HUES48 (cell line): Measurements from ENCODE around the gene ERV3-1.

Experiments used
- H3K27ac ChIP-seq: one replicate; pipeline ENCODE4 v1.7.0; 2013; ENCODE audit warnings: low read depth, low read length, inconsistent platforms
- H3K27me3 ChIP-seq: 2 replicates; pipeline ENCODE4 v1.6.1; 2013; ENCODE audit warnings: mild to moderate bottlenecking, low read length; ENCODE audit not compliant: control insufficient read depth, insufficient read depth
- H3K36me3 ChIP-seq: 2 replicates; pipeline ENCODE4 v1.6.1; 2013; ENCODE audit warnings: low read length; ENCODE audit not compliant: control insufficient read depth, insufficient read depth
- H3K4me1 ChIP-seq: 2 replicates; pipeline ENCODE4 v1.6.1; 2013; ENCODE audit warnings: mild to moderate bottlenecking, low read length; ENCODE audit not compliant: control insufficient read depth, insufficient read depth
- H3K4me3 ChIP-seq: 2 replicates; pipeline ENCODE4 v1.5.1; 2013; ENCODE audit warnings: mild to moderate bottlenecking, low read depth, low read length
- H3K9ac ChIP-seq: 2 replicates; pipeline ENCODE4 v1.6.1; 2013; ENCODE audit warnings: mild to moderate bottlenecking, low read depth, low read length, moderate library complexity
- H3K9me3 ChIP-seq: 2 replicates; pipeline ENCODE4 v1.6.1; 2013; ENCODE audit warnings: low read length; ENCODE audit not compliant: control insufficient read depth, insufficient read depth

ERV3-1 gene

GRCh38 chr7:64999165-65000004 is 7.1 kb downstream of the ERV3-1 start:
- peaks cover 28% of the 10 kb centered on the region for H3K9me3 ChIP-seq
- H3K27ac ChIP-seq = peak overlapping the region; percentile 62
- no peak overlapping the region for H3K9ac ChIP-seq
- no peak overlapping the region for H3K4me3 ChIP-seq
- H3K36me3 ChIP-seq = peaks cover 17% of the 10 kb centered on the region; the same call in 1 of the 2 replicates
- 0 out of 2 replicates have a peak, but pooled peaks cover 2% of the 10 kb centered on the region for H3K4me1 ChIP-seq
- H3K27me3 ChIP-seq = no peaks in the 10 kb centered on the region

DNA sequence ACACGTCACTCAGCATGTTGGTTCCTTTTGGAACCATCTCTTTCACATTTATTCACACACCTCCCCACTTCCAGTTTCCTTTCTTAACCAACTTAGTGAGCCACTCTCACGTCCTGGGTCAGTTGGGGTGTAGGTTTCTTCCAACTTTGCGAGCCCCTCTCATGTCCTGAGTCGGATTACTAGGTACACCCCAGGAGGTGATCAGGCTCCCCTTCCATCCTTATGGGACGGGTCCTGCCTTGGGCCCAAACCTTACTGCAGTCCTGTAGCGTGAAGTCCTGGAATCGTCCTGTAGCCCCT is 7.7 kb downstream of the ERV3-1 start:
- Histone ChIP-seq H3K4me1 (0 out of 2 replicates have a peak, but pooled peaks cover 2% of the 10 kb centered on the region), H3K4me3 (no peak overlapping the region), H3K36me3 (peaks cover 16% of the 10 kb centered on the region; the same call in 1 of the 2 replicates), H3K9me3 (peaks cover 32% of the 10 kb centered on the region), H3K27me3 (no peaks in the 10 kb centered on the region), H3K9ac (no peak overlapping the region), H3K27ac (peak overlapping the region; percentile 62)

GRCh38 chr7:64997927-64998391 is 8.5 kb downstream of the ERV3-1 start:
- H3K9me3 ChIP-seq = peaks cover 40% of the 10 kb centered on the region
- peaks cover 17% of the 10 kb centered on the region; the same call in 1 of the 2 replicates for H3K36me3 ChIP-seq
- H3K9ac ChIP-seq = no peak overlapping the region
- 0 out of 2 replicates have a peak, but pooled peaks cover 2% of the 10 kb centered on the region for H3K4me1 ChIP-seq
- no peak overlapping the region for H3K27ac ChIP-seq
- no peaks in the 10 kb centered on the region for H3K27me3 ChIP-seq
- no peak overlapping the region for H3K4me3 ChIP-seq

DNA sequence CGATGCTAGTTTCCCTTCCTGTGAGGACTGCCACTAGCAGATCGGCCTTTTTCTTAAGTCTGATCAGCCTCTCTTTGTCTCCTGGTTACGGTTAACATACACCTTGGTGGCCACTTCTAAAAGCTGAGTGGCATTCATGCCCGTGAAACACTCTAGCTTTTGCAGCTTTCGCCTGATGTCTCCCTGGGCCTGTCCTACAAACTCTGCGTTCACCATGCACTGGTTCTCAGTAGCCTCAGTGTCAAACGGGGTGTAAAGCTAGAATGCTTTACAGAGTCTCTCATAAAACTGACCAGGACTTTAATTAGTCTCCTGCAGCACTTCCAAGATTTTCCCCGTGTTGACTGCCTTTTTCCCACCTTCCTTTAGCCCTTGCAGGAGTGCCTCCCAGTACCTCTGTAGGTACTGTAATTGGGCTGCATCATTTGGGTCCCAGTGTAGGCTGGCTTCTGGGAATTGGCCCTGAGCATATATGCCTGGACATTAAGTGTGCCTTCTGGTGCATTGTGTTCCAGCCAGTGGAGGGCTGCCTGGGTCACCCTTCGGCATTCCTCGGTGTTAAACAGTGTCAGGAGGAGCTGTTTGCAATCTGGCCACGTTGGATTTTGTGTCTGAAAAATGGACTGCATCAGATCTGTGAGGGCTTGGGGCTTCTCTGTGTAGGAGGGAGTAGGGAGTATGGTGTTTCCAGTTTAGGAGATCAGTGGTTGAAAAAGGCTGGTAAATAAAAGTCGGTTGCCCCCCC is 9.2 kb downstream of the ERV3-1 start:
- peaks cover 46% of the 10 kb centered on the region for H3K9me3 ChIP-seq
- no peak overlapping the region for H3K9ac ChIP-seq
- H3K4me3 ChIP-seq = no peak overlapping the region
- 0 out of 2 replicates have a peak, but pooled peaks cover 2% of the 10 kb centered on the region for H3K4me1 ChIP-seq
- no peaks in the 10 kb centered on the region for H3K27me3 ChIP-seq
- H3K27ac ChIP-seq = no peak overlapping the region
- peaks cover 15% of the 10 kb centered on the region; the same call in 1 of the 2 replicates for H3K36me3 ChIP-seq

DNA sequence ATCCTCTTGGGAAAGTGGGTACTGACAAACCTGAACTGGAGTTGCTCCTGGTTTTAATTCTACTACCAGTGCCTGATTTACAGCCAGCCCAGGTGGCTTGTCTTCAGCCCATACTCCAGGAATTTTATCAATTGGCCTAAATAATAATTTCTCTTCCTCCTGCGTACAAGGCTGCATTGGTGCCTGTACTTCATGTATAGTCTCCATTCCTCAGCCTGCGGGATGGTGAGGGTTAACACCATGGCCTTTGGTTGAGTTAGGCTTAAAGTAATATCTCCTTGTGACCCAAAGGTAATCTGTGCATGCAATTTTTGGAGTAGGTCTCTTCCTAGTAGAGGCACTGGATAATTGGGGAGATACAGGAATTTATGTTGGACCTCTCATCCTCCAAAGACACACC is 10.2 kb downstream of the ERV3-1 start:
- Histone ChIP-seq H3K4me3 (no peak overlapping the region), H3K9me3 (peaks cover 54% of the 10 kb centered on the region), H3K36me3 (peaks cover 12% of the 10 kb centered on the region; the same call in 1 of the 2 replicates), H3K9ac (no peak overlapping the region), H3K4me1 (0 out of 2 replicates have a peak, but pooled peaks cover 2% of the 10 kb centered on the region), H3K27me3 (no peaks in the 10 kb centered on the region), H3K27ac (no peak overlapping the region)

- H3K9me3 ChIP-seq = peaks cover 54% of the 10 kb centered on the region
- H3K27me3 ChIP-seq = no peaks in the 10 kb centered on the region
- no peak overlapping the region for H3K9ac ChIP-seq
- 0 out of 2 replicates have a peak, but pooled peaks cover 2% of the 10 kb centered on the region for H3K4me1 ChIP-seq
- no peak overlapping the region for H3K27ac ChIP-seq
- 0 out of 2 replicates have a peak, but pooled peaks cover 4% of the 10 kb centered on the region for H3K36me3 ChIP-seq
- no peak overlapping the region for H3K4me3 ChIP-seq
These were observed 12.6 kb downstream of the ERV3-1 start for GRCh38 chr7:64993901-64994300.

DNA sequence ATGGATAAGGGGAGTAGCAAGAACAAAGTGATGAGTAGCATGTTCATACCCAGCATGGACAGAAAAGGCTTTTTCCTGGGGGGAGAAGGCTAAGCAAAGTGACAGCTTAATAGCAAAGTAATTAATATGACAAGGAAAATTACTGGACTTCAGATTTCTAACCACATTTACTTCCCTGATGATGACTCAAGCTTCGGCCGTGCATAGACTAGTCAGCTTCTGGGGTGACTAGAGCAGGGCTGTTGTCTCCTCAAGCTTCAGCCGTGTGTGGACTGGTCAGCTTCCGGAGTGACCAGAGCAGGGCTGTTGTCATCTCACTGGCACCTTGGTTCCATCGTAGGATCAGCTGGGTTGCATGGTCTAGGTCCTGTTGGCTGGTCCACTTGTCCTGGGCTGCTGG is 13.5 kb downstream of the ERV3-1 start:
- H3K27me3 ChIP-seq = no peaks in the 10 kb centered on the region
- H3K36me3 ChIP-seq = 0 out of 2 replicates have a peak, but pooled peaks cover 2% of the 10 kb centered on the region
- peaks cover 63% of the 10 kb centered on the region for H3K9me3 ChIP-seq
- no peak overlapping the region for H3K9ac ChIP-seq
- H3K4me1 ChIP-seq = 0 out of 2 replicates have a peak, but pooled peaks cover 2% of the 10 kb centered on the region
- no peak overlapping the region for H3K4me3 ChIP-seq
- H3K27ac ChIP-seq = no peak overlapping the region

DNA sequence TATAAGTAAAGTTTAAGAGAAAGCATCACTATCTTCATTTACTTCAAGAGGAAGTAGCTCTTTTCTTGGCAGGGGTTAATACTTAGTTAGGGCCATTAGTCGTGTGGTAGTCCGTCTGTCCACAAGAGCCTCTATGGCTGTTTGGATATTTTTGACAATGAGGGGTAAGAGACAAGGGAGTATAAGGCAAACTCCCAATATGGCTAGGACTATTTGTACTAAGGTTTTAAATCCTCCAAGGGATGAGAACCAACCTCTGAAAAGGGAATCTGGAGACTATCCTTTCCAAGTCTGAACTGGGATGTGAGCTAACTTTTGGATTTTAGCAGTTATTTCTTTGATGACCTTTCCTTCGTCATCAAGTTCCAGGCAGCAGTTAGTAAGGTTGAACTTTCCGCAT is 15.6 kb downstream of the ERV3-1 start, which contains the start of gene ZNF117:
ZNF117 (minus strand) TSS at position 101 of the 400 bp plus-strand sequence.
- no peaks in the 10 kb centered on the region for H3K27me3 ChIP-seq
- H3K36me3 ChIP-seq = 0 out of 2 replicates have a peak, but pooled peaks cover 2% of the 10 kb centered on the region

GRCh38 chr7:64990216-64990615 is 16.3 kb downstream of the ERV3-1 start:
- no peak overlapping the region for H3K27ac ChIP-seq
- H3K9me3 ChIP-seq = peaks cover 74% of the 10 kb centered on the region
- no peak overlapping the region for H3K9ac ChIP-seq
- H3K36me3 ChIP-seq = 0 out of 2 replicates have a peak, but pooled peaks cover 2% of the 10 kb centered on the region
- H3K27me3 ChIP-seq = no peaks in the 10 kb centered on the region
- no peaks in the 10 kb centered on the region for H3K4me1 ChIP-seq
- H3K4me3 ChIP-seq = no peak overlapping the region

More for the DNA sequence above, 15.6 kb downstream of the ERV3-1 start, which contains the start of gene ZNF117:
- Histone ChIP-seq H3K9me3 (peaks cover 78% of the 10 kb centered on the region), H3K9ac (no peak within 1 kb of the TSS), H3K27ac (no peak within 1 kb of the TSS), H3K4me1 (no peaks in the 10 kb centered on the region), H3K4me3 (no peak within 1 kb of the TSS)

- Histone ChIP-seq H3K27me3 (no peaks in the 10 kb centered on the region), H3K4me3 (no peak overlapping the region), H3K4me1 (no peaks in the 10 kb centered on the region), H3K9ac (no peak overlapping the region), H3K27ac (no peak overlapping the region), H3K9me3 (peaks cover 81% of the 10 kb centered on the region), H3K36me3 (peaks cover 31% of the 10 kb centered on the region; the same call in 1 of the 2 replicates)
These were observed 27.8 kb downstream of the ERV3-1 start for GRCh38 chr7:64978497-64979203.
